Lower leg skin (tissue), 3 donors: ENCODE results near the gene PER3.

ENCODE experiments used
- CTCF ChIP-seq, 3 donors: fragments of 450-650 bp; IDR thresholded peaks; one replicate each; pipeline ENCODE4 v1.5.1; 2016; ENCODE audit warnings: antibody characterized with exemption in 3 of 3, mild to moderate bottlenecking in 3 of 3, moderate library complexity in 2 of 3
- POLR2A ChIP-seq, 2 donors: fragments of 450-650 bp; IDR thresholded peaks; one replicate each; pipeline ENCODE4 v1.6.1; 2016 to 2017; ENCODE audit warnings: antibody characterized with exemption in 2 of 2, mild to moderate bottlenecking in 1 of 2, moderate library complexity in 1 of 2

GRCh38 chr1:7865978-7866377, 81.9 kb downstream of the PER3 start:
- TF ChIP-seq CTCF (IDR thresholded peaks at IDR 0.05) (no peak), POLR2A (IDR thresholded peaks at IDR 0.05) (no peak)
